ENCODE measurements around the gene PITX3.
A peak's percentile ranks its signal among the peaks of the same experiment; 100 is the strongest.

Gene PITX3

DNA sequence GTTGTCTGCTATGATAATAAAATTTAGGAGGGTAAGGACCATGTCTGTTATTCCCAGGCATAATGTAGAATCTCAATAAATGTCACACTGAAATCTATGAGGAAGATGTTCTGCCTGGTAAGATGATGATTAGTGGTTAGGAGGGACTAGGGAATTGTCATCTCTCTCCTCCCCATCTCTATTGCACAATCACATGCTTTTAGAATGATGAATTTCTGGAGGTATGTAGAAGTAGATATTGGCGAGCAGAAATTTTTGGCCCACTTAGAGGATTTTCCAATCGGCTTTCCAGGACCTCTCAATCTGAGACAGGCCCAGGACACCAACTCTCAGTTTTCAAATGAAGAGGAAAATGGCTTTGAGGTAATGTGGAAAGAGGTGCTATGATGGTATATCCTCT is 2.0 kb upstream of the PITX3 start:
- peak; percentile 88 for DNase-seq (ENCODE audit: low spot score)
- no peak for TF ChIP-seq CTCF (conservative IDR thresholded peaks at IDR 0.05; ENCODE audit: low read depth)
- H3K27ac ChIP-seq, result peak overlapping the region; percentile 56; the same call in 1 of the 2 replicates
- POLR2A ChIA-PET (ENCODE audit: low non-redundant PET), result interaction anchor here (0.7 kb wide), 1 partner anchor 119 kb away, joined by 5 read pairs; no protein-coding TSS in a partner anchor
- CTCF ChIA-PET, result interaction anchor here (0.6 to 0.7 kb wide), 2 partner anchors 146 to 173 kb away, joined by 4 to 5 read pairs; no protein-coding TSS in a partner anchor

GRCh38 chr10:102242118-102242485 is 790 bp upstream of the PITX3 start:
- H3K27ac ChIP-seq, result no peak overlapping the region
- no peak for TF ChIP-seq CTCF (conservative IDR thresholded peaks at IDR 0.05; ENCODE audit: low read depth)
- CTCF ChIA-PET, result no interaction called here
- POLR2A ChIA-PET (ENCODE audit: low non-redundant PET), result no interaction called here
- no peak for DNase-seq (ENCODE audit: low spot score)

GRCh38 chr10:102241032-102241443 is 274 bp downstream of the PITX3 start:
- ChIA-PET POLR2A (ENCODE audit: low non-redundant PET) (no interaction called here), CTCF (interaction anchor here (0.7 to 2.3 kb wide), 3 partner anchors 9 to 27 kb away, joined by 3 to 12 read pairs (median 11); no protein-coding TSS in a partner anchor)
- H3K27ac ChIP-seq, result no peak overlapping the region
- no peak for DNase-seq (ENCODE audit: low spot score)
- no peak for TF ChIP-seq CTCF (conservative IDR thresholded peaks at IDR 0.05; ENCODE audit: low read depth)

DNA sequence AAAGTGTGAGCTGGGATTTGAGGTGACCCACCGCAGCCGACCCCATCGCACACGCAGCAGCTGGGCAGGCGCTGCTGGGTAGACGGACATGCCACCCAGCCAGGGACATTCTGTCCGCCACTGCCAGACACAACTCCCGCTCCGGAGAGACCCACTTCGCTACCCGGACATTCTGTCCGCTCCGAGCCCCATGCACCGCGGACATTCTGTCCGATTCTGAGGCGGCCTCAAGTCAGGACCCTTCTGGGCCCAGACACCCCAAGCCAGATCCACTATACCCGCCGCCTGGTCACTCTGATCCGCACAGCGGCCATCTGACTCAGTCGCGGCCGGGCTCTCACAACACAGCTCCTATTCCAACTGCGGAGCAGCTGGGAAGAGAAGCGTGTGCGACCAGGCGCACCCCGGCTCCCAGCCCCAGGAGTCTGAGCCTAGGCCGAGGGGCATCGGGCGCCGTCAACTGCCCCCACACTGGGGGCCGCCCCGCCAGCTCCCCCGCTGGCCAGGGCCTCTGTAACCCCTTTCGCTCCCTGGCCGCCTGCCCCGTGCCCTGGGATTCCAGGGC is 763 bp downstream of the PITX3 start:
- ChIA-PET CTCF (interaction anchor here (0.6 to 2.3 kb wide), 4 partner anchors 9 to 109 kb away, joined by 3 to 13 read pairs (median 12); no protein-coding TSS in a partner anchor), POLR2A (ENCODE audit: low non-redundant PET) (no interaction called here)
- TF ChIP-seq CTCF (conservative IDR thresholded peaks at IDR 0.05; ENCODE audit: low read depth), result no peak
- DNase-seq (ENCODE audit: low spot score), result no peak
- H3K27ac ChIP-seq, result no peak overlapping the region

- DNase-seq (ENCODE audit: low spot score), result no peak
- CTCF ChIA-PET, result interaction anchor here (0.5 to 14.3 kb wide), 2 partner anchors 114 to 185 kb away, joined by 4 to 370 read pairs; no protein-coding TSS in a partner anchor
Observed at GRCh38 chr10:102237711-102238252, 3.5 kb downstream of the PITX3 start.

GRCh38 chr10:102236006-102236405 is 5.3 kb downstream of the PITX3 start:
- TF ChIP-seq CTCF (conservative IDR thresholded peaks at IDR 0.05; ENCODE audit: low read depth), result no peak
- ChIA-PET POLR2A (ENCODE audit: low non-redundant PET) (no interaction called here), CTCF (interaction anchor here (0.5 to 14.3 kb wide), 2 partner anchors 116 to 1348 kb away, joined by 3 to 370 read pairs; no protein-coding TSS in a partner anchor)
- no peak overlapping the region for H3K27ac ChIP-seq
- DNase-seq (ENCODE audit: low spot score), result no peak

More at GRCh38 chr10:102237711-102238252, 3.5 kb downstream of the PITX3 start:
- TF ChIP-seq CTCF (conservative IDR thresholded peaks at IDR 0.05; ENCODE audit: low read depth), result no peak
- H3K27ac ChIP-seq, result no peak overlapping the region
- POLR2A ChIA-PET (ENCODE audit: low non-redundant PET), result no interaction called here
